Mammary epithelial cell (primary cell): ENCODE measurements around the gene WWC1.

Experiments used
- EZH2 ChIP-seq: IDR thresholded peaks from 2 replicates; pipeline ENCODE4 v1.6.1; 2012; ENCODE audit warnings: low read length, inconsistent platforms, borderline replicate concordance
- TF ChIP-seq, protein P1 (sequence below), 2 donors: IDR thresholded peaks in 1 of 2; conservative IDR thresholded peaks in 1 of 2; 2 replicates each; pipeline ENCODE4 v1.5.1; 2011 to 2012; ENCODE audit warnings: inconsistent platforms in 2 of 2, low read length in 2 of 2, mild to moderate bottlenecking in 2 of 2, control low read depth in 1 of 2, low read depth in 1 of 2; ENCODE audit not compliant: insufficient read depth in 1 of 2; ENCODE audit errors: extremely low read depth in 1 of 2

DNA sequence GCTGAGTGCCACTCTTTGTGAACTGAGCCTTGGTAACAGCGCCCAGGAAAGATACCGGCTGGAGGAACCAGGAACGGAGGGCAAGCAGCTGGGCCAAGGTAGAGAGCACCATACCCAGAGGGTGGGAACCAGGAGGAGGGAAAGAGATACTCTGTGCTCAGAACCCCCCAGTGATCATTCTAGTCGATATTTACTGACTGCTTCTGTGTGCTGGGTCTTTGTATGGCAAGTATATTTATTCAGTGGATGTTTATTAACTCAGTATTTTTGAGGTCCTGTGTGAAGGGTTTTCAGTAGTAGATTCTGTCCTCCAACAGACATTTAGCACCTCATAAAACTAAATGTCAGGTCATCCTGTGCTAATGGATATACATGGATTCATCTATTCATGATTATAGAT, 132.5 kb downstream of the WWC1 start:
- no peak for TF ChIP-seq EZH2
- TF ChIP-seq, protein P1, sequence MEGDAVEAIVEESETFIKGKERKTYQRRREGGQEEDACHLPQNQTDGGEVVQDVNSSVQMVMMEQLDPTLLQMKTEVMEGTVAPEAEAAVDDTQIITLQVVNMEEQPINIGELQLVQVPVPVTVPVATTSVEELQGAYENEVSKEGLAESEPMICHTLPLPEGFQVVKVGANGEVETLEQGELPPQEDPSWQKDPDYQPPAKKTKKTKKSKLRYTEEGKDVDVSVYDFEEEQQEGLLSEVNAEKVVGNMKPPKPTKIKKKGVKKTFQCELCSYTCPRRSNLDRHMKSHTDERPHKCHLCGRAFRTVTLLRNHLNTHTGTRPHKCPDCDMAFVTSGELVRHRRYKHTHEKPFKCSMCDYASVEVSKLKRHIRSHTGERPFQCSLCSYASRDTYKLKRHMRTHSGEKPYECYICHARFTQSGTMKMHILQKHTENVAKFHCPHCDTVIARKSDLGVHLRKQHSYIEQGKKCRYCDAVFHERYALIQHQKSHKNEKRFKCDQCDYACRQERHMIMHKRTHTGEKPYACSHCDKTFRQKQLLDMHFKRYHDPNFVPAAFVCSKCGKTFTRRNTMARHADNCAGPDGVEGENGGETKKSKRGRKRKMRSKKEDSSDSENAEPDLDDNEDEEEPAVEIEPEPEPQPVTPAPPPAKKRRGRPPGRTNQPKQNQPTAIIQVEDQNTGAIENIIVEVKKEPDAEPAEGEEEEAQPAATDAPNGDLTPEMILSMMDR (conservative IDR thresholded peaks at IDR 0.05 in 1 of 2, IDR thresholded peaks at IDR 0.05 in 1 of 2; ENCODE audit: extremely low read depth in 1 of 2, insufficient read depth in 1 of 2, low read depth in 1 of 2, low read length in 2 of 2): no peak
